ENCODE measurements around the gene CNTNAP4.

The CNTNAP4 gene

DNA sequence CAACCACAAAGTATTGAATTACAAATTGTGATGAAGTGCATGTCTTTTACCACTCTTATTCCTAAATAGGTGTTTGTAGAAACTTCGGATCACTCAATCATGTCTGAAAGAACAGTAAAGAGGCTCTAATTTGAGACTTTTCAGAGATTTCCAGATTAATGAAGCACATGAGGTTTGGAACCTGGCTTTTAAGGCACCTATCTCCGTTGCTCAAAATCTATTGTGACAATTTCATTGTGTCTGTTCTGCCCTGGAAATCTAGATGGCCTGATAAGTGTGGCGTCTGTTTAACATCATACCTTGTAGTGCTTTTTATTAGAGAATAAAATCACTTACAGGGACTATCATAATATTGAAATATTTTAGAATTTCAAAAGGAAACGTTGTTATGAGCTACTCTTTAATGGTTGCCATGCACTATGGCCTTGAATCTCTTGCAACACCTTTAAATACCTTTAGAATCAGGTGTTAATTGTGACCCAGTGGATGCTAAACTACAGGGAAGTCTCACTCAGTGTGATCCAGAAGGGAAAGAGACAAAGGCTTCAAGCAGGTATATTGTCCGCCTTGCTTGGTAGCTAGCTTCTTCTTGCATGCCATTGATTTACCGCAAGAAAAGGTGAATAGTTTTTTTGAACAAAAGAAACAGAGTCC lies 210.3 kb downstream of the CNTNAP4 start:
- no peak for DNase-seq (ENCODE audit: low read depth, low spot score)

DNA sequence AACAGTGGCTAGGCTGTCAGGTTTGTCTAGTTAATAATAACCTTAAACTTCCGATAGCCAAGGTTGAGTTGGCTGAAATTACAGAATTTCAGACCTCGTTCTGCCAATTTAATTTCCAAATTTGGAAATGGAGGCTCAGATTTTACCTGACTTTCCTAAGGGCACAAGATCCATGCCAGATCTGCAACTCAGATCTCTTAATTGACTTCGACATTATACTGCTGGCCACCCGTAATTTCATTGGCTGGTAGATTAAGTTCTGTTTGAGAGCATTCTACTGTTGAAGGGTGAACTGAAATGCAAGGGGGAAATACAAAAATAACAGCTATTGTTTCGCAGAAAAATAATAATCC lies 210.8 kb downstream of the CNTNAP4 start:
- DNase-seq (ENCODE audit: low read depth, low spot score), result no peak

DNA sequence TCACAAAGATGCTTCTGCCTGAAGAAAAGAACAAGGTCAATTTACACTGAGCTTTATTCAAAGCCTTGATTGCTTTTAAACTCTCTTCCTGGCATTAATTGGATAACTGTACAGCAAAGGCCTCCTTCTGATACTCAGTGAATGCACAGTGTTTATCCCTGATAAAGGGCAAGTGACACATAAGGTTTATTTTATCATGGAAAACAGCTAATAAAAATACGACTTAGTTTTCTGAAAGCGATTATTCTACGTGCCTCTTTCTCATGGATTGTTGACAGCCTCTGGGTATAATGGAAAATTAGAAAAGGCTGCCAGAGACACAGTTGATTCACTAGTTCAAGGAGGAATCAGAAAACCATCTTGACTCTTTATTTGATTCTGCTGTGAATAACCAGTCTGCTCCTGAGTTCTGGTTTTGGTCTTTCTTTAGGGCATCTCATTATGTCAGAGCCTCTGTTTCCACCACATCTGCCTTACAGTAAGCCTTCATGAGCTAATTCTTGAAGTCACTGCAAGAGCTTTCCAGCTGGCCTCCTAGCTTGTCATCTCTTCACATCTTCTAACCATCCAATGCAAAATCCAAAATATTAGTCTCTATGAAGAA lies 212.9 kb downstream of the CNTNAP4 start:
- no peak for DNase-seq (ENCODE audit: low read depth, low spot score)

DNA sequence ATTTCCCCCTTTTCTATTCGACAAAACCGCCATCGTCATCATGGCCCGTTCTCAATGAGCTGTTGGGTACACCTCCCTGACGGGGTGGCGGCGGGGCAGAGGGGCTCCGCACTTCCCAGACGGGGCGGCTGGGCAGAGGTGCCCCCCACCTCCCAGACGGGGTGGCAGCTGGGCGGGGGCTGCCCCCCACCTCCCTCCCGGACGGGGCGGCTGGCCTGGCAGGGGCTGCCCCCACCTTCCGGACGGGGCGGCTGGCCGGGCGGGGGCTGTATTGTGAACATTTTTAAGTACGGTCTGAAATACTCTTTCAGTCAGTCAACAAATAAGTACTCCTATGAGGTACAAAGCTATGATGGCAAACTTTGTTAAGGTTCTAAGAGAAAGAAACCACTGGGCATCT lies 222.8 kb downstream of the CNTNAP4 start:
- DNase-seq (ENCODE audit: low read depth, low spot score), result no peak

DNA sequence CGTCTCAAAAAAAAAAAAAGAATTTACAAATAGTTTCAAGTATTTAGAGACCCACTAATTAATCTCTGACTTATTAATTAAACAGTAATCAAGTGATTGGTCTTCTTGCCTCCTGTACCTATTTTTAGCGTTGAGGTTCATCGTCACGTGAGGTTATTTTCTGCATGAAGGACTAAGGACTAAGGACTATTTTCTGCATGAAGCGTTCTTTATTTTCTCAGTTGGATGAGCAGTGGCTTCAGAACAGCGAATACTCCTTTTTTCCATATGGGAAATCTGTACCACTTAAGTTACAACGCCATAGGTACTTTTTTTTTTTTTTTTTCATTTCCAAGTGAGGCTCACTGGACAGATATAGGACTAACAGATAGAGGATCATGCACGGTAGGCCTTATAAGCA lies 224.9 kb downstream of the CNTNAP4 start:
- DNase-seq (ENCODE audit: low read depth, low spot score), result no peak

DNA sequence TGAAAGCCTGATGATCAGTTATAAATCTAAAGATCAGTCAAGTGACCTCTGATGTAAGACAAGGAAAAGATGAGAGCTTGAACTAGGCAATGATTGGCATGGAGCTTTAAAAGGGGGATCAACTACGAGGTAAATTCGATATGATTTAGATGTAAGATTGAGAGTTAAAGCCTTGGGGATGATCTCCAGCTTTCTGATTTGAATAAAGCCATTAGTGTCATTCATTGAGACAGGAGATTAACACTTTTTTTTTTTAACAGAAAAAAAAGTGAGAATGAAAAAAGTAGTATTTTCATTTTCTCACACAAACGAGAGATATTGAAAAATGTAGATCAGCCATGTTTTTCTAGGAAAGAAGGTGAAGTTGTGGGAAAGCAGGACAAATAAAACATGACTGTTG lies 225.4 kb downstream of the CNTNAP4 start:
- DNase-seq (ENCODE audit: low read depth, low spot score), result no peak

DNA sequence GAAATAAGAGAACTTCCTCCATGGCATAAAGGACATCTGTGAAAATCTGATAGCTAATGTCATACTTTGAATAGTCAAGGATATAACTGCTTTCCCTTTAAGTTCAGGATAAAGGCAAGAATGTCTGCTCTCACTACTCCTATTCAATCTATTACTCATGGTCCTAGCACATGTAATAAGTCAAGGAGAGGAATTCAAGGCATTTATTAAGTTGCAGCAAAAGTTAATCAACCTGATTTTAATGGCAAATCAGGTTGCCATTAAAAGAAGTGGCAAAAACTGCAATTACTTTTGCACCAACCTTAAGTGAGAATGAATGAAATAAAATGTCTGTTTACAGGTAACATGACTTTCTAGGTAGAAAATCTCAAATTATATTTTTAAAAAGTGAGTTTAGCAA lies 225.9 kb downstream of the CNTNAP4 start:
- no peak for DNase-seq (ENCODE audit: low read depth, low spot score)

DNA sequence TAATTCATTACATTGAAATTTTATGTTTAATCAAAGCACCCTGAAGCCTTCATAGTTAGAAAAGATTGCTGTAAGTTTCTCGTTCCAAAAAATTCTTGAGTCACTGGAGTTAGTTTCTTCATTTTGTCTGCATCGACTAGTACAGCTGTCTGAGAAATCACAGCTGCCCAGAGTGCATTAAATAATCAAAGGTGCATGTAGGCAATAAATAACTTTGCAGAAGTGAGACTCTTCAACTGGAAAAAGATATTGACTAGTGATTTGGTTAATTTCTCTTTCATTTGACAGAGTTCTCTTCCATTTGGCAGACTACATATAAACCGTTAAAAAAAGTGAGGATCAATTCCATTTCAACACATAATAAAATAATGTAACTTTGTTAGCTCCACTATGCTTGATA lies 234.0 kb downstream of the CNTNAP4 start:
- DNase-seq (ENCODE audit: low read depth, low spot score), result no peak

DNA sequence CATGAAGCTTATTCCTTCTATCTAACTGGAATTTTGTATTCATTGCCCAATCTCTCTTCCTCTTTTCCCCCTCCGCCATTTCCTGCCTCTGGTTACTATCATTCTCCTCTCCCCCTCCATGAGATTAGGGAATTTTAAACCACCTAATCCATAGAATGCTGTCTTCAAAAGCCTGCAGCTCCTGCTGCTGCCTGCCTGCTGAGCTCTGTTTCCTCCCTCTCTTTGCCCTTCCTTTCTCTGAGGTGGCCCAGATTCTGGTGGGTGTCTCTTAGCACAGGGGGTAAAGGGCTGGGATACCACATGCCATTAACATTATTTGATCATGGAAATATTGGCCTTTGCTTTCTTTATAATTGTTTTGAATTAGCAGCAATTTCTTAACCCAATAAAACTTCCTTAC lies 241.6 kb downstream of the CNTNAP4 start:
- DNase-seq (ENCODE audit: low read depth, low spot score), result no peak

DNA sequence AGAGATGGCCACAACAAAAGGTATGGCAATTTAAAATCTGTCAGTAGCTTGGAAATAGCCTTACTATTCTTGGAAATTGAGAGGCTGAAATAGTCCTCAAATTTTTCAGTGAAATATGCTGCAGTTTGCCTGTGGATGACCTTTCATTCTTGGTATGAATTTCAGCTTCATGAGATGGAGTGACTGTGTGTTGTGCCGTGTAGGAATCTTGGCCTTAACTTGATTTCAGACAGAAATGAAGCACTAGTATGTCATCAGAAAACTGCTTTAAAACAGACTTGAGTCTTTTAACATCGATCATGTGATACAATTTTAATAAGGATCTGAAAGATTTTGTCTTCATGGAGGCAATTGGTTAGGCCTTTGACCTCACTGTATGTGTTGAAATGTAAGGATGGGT lies 247.2 kb downstream of the CNTNAP4 start:
- no peak for DNase-seq (ENCODE audit: low read depth, low spot score)

DNA sequence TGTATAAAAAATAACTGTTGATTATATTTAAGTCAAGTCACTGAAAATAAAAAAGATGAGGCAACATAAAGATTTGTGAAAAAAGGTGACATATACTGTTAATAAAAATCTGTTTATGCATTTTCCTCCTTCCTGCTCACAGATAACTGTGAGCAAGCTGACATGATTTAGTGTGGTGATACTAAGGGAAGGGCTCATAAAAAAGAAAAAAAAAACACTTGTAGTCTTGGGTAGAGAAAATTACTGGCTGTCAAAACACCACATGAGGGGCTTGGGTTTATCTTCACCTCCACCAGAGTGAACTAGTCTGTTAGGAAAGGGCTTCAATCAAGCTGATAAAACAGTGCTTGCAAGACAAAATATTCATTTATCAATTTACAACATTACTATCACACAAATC lies 247.6 kb downstream of the CNTNAP4 start:
- DNase-seq (ENCODE audit: low read depth, low spot score), result no peak

DNA sequence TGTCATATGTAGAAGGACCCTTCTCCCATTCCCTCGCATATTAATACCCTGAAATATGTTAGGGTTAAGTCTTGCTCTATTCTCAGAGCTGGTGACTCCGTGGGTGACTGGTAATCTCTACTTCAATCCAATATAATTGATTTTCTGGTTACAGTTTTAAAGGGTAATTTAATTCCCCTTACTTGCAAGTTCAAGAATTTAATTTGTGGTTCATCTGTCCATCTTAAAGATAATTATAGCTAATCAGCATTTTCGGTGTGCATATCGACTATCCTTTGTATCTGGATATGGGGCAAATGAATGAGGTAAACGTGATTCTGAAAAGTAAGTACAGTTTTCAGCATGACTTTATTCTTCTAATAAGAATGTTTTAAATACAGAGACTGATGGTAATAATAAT lies 250.0 kb downstream of the CNTNAP4 start:
- no peak for DNase-seq (ENCODE audit: low read depth, low spot score)

DNA sequence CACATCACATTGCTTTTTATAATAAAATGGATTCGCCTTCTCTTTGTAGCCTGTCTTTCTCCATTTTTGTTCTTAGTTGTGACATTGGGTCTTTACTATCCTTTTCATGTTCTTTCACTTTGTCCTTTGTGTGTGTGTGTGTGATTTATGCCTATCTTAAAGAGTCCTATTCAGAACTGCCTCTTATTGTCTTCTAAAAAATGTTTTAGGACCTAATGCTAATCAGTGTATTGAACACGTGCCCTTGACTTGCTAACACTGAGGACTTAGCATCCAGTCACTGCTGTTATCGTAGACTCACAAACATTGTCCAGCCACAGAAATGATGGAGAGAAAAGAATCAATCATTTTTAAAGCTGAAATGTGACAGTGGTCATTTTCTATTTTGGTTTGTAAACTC lies 251.9 kb downstream of the CNTNAP4 start:
- DNase-seq (ENCODE audit: low read depth, low spot score), result no peak

DNA sequence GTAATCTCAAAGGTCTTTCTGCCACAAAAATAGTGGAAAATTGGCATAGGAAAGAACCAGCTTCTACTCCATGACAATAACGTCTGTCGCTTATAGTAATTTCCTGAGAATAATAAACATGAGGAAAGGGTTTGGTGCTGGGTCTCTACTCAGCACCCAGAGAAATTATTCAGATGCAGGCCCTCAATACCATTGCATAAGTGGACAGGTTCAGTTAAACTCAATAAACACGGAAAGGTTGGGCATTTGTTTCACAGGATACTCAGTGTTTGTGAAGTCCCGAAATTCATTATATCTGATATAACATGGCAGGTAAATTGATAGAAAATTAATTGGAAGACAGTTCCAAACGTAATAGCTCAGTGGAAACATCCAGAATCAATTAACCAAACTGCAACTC lies 254.0 kb downstream of the CNTNAP4 start:
- DNase-seq (ENCODE audit: low read depth, low spot score), result no peak

DNA sequence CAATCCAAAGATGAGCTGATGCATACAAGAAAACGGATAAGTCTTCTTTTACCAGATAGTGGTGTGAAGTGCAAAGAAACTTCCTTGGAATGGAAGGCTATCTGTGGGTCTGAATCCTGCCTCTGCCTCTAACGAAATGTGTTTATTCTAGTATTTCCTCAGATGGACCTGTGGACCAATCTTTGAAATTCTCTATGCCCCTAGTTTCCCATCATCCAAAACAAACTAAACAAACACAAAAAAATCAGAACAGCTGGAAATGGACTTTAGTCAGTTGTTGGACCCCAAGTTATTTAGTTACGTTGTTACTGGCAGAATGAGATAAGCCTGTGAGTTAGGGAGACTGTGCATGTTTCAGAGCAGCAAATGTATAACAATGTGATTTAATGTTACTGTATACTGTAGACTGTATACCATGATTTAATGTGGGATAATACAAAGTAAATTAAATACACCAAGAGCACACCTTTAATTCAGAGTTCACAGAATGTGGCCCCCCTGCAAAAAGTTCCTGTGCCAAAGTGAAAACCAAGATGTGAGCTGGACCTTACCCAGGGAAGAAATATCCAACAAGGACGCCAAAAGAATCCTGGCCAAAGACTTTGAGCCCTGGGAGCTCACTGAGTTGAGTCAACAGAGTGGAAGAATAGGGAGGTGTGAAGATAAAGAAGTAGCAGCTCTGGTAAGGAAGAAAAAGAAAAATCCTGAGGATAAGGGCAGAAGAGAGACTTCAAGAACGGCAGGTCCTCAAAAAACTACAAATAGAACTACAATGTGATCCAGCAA lies 255.2 kb downstream of the CNTNAP4 start:
- no peak for DNase-seq (ENCODE audit: low read depth, low spot score)

DNA sequence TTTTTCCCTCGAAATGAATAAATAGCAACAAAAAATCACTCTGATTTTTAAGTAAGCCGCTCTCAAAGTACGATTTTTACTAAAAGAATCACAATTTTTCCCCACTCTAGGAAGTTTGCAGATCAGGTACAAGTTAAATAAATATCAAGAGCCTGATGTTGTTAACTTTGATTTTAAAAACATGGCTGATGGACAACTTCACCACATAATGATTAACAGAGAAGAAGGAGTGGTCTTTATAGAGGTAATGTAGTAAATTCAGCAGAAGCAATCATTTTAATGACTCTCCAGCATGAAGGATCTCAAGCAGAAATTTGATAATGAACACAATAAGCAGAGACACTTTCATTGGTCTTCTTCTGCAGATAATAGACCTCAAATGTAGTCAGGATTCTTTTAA lies 262.4 kb downstream of the CNTNAP4 start:
- no peak for DNase-seq (ENCODE audit: low read depth, low spot score)

DNA sequence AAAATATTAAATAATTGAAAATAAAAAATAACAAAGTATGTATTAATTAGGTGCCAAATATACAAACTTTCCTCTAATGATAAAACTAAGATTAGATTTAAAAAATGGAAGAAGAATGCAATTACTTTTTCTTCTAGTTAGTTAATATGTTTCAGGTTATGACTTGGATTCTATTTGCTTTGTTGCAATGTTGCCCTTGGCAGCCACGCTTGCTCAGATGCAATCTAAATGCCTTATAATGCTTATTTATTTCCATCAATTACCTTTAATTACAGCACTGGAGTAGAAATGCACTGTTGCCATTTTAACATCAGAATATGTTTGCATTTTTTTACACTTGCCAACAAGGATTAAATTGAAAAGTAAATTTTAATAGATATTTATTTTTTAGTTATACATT lies 263.9 kb downstream of the CNTNAP4 start:
- DNase-seq (ENCODE audit: low read depth, low spot score), result no peak

DNA sequence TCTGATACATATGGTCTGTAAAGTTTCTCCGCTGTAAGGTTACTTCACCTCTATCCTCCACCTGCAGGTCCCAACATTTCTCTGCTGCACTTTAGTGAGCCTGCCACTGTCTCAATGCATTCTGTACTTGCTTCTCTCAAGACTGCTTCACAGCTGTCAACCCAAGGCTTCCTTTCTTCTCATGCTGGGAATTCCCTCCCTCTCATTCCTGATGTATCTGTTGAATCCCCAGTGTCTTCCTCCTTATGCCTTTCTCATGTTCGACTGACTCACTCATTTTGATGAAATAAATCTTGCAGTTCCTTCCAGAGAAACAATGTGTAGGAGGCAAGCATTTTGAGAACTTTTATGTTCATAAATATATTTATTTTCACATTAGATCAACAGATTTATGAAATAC lies 288.3 kb downstream of the CNTNAP4 start:
- DNase-seq (ENCODE audit: low read depth, low spot score), result no peak

DNA sequence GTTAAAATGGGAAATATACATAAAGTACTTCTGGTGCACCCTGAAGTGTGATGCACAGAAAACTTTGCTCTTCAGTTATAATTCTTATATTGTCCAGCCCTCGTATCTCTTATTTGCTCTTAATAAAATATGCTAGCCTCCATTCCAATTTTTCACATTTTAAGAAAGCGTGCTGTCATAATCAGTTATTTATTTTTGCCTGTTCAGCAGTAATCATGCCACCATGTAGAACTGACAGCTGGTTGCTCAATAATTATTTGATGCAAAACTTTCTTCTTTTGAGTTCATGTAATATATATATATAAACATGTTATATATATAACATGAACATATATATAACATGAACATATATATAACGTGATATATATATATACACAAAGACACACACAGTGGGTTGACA lies 294.6 kb downstream of the CNTNAP4 start:
- no peak for DNase-seq (ENCODE audit: low read depth, low spot score)

DNA sequence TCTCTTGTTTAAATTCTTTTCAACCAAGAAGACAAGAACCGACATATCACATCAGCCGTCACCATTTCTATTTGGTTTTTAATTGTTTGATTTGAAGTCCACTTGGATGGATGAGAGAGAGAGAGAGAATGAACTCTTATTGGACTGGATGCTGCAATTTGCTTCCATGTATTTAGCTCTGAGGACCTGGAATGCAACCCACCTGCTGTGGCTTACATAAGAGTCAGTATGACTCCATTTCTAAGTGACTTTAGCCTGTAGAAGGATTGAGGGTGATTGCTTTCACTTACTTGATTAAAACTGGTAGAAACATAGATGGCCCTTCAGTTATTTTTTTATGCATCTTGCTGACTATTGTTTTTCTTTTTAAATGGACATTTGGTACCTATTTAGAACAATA lies 296.1 kb downstream of the CNTNAP4 start:
- DNase-seq (ENCODE audit: low read depth, low spot score), result no peak

DNA sequence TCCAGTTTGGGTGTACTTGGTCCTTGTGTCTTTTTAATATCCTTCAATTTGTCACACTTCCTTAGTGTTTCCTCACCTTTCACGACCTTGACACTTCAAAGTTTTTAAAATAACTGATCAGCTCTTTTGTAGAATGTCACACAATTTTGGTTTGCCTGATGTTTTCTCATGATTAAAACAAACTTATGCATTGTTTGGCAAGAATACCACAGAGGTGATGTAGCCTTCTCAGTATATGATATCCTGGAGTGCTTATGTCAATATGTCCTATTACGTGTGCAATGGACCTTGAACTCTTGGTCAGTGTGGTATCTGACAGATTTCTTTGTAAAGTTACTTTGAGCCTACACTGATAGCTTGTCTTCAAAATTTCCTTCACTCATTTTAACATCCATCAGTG lies 297.4 kb downstream of the CNTNAP4 start:
- no peak for DNase-seq (ENCODE audit: low read depth, low spot score)

DNA sequence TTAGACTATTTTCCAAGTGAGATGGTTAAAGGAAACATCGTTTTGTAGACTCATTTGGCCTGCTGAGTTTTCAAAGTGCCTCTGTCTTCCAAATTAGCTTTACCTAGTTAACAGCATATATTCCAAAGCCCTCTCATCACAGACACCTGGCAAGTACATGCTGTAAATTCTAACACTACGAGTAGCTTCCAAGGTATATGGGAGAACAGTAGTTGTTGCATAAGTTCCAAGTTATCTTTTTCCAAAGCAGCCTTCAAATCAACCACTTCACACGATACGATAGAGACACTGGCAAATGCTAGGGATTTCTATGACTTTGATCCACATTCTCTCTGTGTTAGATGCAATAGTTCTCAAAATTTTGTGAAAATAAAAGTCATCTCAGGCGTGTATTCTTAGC lies 299.3 kb downstream of the CNTNAP4 start:
- no peak for DNase-seq (ENCODE audit: low read depth, low spot score)

DNA sequence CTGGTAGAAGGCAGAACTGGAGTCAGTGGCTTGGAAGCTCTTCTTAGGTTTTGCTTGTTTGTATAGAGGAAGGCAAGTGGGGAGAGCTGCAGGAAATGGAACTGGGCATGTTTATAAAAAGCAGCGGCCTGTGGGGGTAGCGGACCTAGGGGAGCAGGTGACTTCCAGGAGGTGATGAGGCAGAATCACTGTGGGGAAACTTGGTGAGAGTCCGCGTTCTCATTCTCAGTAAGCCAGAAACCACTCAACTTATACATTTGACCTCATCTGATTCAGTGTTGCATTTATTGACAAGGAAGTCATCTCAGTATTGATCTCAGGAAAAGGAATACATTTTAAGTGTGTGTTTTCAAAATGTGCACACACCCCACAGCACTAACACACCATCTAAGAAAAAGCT lies 299.8 kb downstream of the CNTNAP4 start:
- no peak for DNase-seq (ENCODE audit: low read depth, low spot score)
